Esophagus (tissue), 2 donors: ENCODE data around the gene RAC2. TPM values are rescaled to one million over a fixed set of nuclear protein-coding genes. Genes with fewer than 3 reads are reported as not detected.

Experiments used
- H3K27ac ChIP-seq, 2 donors: one replicate each; pipeline ENCODE4 v1.5.1; 2013; ENCODE audit warnings: low read depth in 2 of 2, mild to moderate bottlenecking in 2 of 2, inconsistent platforms in 1 of 2, low read length in 1 of 2, moderate library complexity in 1 of 2
- H3K27me3 ChIP-seq, 2 donors: one replicate each; pipeline ENCODE4 v1.6.1; 2013; ENCODE audit warnings: low read length in 2 of 2, control low read depth in 1 of 2, mild to moderate bottlenecking in 1 of 2; ENCODE audit not compliant: insufficient read depth in 2 of 2, control insufficient read depth in 1 of 2
- H3K36me3 ChIP-seq, 2 donors: one replicate each; pipeline ENCODE4 v1.6.1; 2013; ENCODE audit warnings: low read length in 1 of 2; ENCODE audit not compliant: control insufficient read depth in 2 of 2, insufficient read depth in 2 of 2
- H3K4me1 ChIP-seq, 2 donors: one replicate each; pipeline ENCODE4 v1.6.1; 2013; ENCODE audit warnings: low read length in 1 of 2; ENCODE audit not compliant: control insufficient read depth in 2 of 2, insufficient read depth in 2 of 2
- H3K4me3 ChIP-seq, 2 donors: one replicate each; pipeline ENCODE4 v1.5.1; 2013; ENCODE audit warnings: low read length in 2 of 2, mild to moderate bottlenecking in 2 of 2, low read depth in 1 of 2, moderate library complexity in 1 of 2
- H3K9me3 ChIP-seq, 2 donors: one replicate each; pipeline ENCODE4 v1.6.1; 2013; ENCODE audit warnings: mild to moderate bottlenecking in 2 of 2, low read depth in 1 of 2, low read length in 1 of 2, moderate library complexity in 1 of 2; ENCODE audit not compliant: control insufficient read depth in 2 of 2, insufficient read depth in 1 of 2
- WGBS, 2 donors: extraction: QIAGEN DNeasy Blood & Tissue Kit; methylation state at CpG; one replicate each; pipeline ENCODE4 v1.1.7; 2013; 5-methylcytosine and 5-hydroxymethylcytosine counted together
- polyA plus RNA-seq, 2 donors: library from polyadenylated mRNA; stranded (reverse); fragments of 200-250 nt; gene quantifications; one replicate each; pipeline ENCODE4 v1.2.3, GENCODE V29; 2013
- donor health status: healthy with polysubstance abuse.
- donor health status: Bipolar disorder and iron deficiency.

RAC2 gene
- polyA plus RNA-seq, 2 donors: 7.2 to 9.4 TPM

DNA sequence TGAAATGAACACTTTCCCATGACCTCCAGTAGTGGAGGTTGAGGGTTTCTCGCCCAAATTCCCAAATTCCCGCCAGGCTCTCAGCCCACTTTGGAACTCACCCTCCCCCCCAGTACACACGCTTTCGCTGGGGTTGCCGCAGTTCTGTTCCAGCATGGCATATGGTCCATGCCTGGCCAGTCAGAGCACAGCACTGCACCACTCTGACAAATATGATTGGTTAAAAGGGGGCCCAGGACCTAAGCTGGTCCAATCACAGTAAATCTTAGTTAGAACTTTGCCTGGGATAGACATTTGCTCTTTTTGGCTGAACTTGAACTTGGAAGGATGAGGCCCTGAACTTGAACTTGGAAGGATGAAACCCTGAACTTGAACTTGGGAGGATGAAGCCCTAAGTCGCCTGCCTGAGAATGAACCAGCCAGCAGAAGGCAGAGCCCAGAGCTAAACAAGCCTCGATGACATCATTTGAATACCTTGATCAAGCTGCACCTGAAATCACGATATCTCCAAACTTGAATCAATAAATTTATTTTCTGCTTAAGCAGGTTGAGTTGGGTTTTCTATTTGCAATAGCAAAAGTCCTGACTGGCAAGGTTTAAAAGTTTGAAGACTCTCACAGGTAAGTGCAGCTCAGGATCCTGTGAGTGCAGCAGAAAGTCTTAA lies 19.2 kb downstream of the RAC2 start:
- no peak overlapping the region for H3K4me3 ChIP-seq
- H3K36me3 ChIP-seq: no peaks in the 10 kb centered on the region
- H3K27me3 ChIP-seq: no peaks in the 10 kb centered on the region
- H3K4me1 ChIP-seq: peaks cover 2 to 7% of the 10 kb centered on the region in 2 donors
- peaks cover 0 to 4% of the 10 kb centered on the region in 2 donors for H3K9me3 ChIP-seq
- WGBS, 2 donors: 61 to 68% methylated on average over 8 of the region's 8 CpGs
- H3K27ac ChIP-seq: no peak overlapping the region

DNA sequence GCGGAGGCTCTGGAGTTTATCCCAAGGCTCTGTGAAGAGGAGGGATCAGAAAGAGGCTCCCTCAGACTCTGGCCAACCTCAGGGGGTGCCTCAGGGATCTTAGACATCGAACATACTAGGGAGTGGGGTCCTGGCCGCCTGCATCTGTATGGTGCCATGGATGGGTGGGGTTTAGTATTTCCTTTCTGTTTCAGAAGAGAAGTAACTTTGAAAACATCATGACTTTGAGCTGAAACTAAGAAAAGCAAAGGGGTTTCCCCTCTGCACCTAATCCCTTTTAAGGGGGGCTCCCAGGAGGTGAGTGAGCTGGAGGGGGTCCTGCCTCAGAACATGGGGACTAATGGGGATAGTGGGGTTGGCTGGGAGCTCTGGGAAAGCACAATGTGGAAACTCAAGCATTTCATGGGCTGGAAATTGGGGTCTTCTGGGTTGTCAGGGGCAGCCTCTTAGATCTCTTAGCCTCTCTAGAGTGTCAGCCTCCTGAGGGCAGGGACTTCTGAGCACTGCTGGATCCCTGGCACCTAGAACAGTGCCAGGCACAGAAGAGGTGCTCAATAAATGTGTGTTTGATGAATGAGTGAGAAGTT lies 20.0 kb downstream of the RAC2 start:
- H3K36me3 ChIP-seq: no peaks in the 10 kb centered on the region
- H3K27me3 ChIP-seq: peaks cover 0 to 3% of the 10 kb centered on the region in 2 donors
- peaks cover 0 to 4% of the 10 kb centered on the region in 2 donors for H3K9me3 ChIP-seq
- no peak overlapping the region for H3K4me3 ChIP-seq
- 71 to 79% methylated on average over 3 of the region's 3 CpGs for WGBS, 2 donors
- H3K4me1 ChIP-seq: peaks cover 2 to 7% of the 10 kb centered on the region in 2 donors
- H3K27ac ChIP-seq: no peak overlapping the region

DNA sequence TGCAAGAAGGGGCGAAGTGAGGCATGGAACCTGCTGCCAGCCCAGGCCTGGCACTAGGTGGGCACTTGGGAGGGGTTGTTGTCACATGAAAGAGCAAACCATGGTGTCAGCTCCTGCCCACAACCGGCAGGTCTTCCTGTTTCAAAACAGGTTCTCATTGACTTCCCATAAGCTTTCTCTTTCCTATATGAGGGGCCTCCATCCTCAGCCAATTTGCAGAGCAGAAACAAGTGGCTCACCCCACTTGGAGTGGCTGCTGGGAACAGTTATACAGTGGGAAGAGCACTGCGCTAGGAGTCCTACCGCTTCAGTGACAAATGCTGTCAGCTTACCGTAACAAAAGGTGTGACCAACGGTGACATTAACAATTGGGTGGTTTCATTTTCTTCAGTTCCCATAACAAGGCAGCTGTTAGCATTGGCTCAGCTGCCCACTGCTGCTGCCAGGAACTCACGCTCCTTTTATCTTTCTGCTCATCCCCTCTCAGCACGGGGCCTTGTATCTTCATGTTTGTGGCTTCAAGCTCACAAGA lies 21.6 kb downstream of the RAC2 start:
- H3K4me1 ChIP-seq: peaks cover 0 to 3% of the 10 kb centered on the region in 2 donors
- H3K27ac ChIP-seq: no peak overlapping the region
- WGBS, 2 donors: 71 to 73% methylated on average over 8 of the region's 8 CpGs
- H3K36me3 ChIP-seq: no peaks in the 10 kb centered on the region
- peaks cover 0 to 3% of the 10 kb centered on the region in 2 donors for H3K27me3 ChIP-seq
- no peak overlapping the region for H3K4me3 ChIP-seq
- peaks cover 0 to 4% of the 10 kb centered on the region in 2 donors for H3K9me3 ChIP-seq

DNA sequence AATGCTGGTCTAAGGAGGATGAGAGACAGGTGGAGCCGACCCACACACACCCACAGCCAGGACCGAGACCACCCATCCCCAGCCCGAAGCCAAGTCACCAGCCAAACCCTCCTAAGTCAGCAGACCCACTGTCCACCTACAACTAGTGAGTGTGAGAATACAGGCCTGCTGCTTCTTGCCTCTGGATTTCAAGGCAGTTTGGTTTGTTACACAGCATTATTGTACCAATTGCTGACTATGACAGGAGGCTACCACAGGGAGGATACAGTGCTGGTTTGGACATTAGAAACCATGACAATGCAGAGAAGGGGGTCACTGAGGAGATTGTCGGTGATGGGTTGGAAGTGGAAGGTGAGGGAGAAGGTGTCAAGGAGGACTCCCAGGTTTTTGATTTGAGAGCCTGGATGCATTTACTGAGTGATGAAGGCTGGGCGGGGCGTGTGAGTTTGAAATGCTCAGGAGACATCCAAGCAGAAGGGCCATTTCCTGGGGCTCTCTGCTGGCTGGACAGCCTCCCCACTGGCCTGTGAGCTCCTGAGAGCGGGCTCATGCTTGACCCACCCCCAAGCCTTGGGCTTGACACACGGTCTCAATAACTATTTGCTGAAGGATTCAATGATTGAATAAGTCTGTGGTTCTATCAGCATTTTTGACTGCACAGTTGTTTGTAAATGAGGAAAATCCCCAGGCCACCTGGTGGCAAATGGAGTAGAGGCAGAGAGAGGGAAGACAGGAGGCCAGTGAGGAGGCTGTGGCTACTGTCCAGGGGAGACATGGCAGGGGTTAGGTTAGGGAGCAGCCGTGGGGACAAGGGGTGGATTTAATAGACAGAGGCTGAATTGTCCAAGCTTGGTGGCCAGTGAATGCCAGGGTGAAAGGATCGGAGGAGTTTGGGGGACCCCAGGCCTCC lies 22.4 kb downstream of the RAC2 start:
- peaks cover 0 to 3% of the 10 kb centered on the region in 2 donors for H3K27me3 ChIP-seq
- no peak overlapping the region for H3K27ac ChIP-seq
- H3K4me3 ChIP-seq: no peak overlapping the region
- H3K4me1 ChIP-seq: peaks cover 0 to 3% of the 10 kb centered on the region in 2 donors
- peaks cover 0 to 4% of the 10 kb centered on the region in 2 donors for H3K9me3 ChIP-seq
- WGBS, 2 donors: 92 to 94% methylated on average over 10 of the region's 10 CpGs
- no peaks in the 10 kb centered on the region for H3K36me3 ChIP-seq

DNA sequence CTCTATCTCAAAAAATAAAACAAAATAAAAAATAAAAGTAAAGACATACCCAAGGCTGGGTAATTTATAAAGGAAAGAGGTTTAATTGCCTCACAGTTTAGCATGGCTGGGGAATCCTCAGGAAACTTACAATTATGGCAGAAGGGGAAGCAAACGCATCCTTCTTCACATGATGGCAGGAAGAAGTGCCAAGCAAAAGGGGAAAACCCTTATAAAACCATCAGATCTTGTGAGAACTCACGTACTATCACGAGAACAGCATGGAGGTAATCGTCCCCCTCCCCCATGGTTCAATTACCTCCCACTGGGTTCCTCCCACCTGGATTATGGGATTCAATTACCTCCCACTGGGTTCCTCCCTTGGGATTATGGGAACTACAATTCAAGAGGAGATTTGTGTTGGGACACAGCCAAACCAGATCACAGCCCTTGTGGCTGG lies 23.5 kb downstream of the RAC2 start:
- H3K27me3 ChIP-seq: peaks cover 0 to 3% of the 10 kb centered on the region in 2 donors
- no peak overlapping the region for H3K27ac ChIP-seq
- no peaks in the 10 kb centered on the region for H3K36me3 ChIP-seq
- peaks cover 0 to 4% of the 10 kb centered on the region in 2 donors for H3K9me3 ChIP-seq
- H3K4me1 ChIP-seq: peaks cover 0 to 3% of the 10 kb centered on the region in 2 donors
- no peak overlapping the region for H3K4me3 ChIP-seq
- WGBS, 2 donors: 56 to 57% methylated on average over 4 of the region's 4 CpGs

DNA sequence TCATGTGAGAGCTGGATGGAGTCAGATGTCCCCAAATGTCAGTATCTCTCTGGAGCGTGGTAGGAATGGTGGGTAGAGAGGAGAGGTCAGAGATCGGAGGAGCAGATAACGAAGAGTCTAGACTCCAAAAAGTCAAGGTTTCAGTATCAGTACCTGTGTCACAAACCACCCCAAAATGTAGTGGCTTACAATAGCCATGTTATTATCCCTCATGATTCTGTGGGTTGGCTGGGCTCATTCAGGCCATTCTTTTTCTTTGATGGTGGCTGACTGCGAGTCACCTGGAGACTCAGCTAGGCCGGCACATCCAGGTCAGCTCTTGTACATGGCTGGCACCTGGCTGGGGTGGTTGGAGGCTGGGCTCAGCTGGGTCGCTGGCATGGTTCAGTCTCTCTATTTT lies 24.5 kb downstream of the RAC2 start:
- Histone ChIP-seq H3K4me1 (peaks cover 0 to 3% of the 10 kb centered on the region in 2 donors), H3K9me3 (peaks cover 0 to 4% of the 10 kb centered on the region in 2 donors), H3K4me3 (no peak overlapping the region), H3K36me3 (no peaks in the 10 kb centered on the region), H3K27ac (no peak overlapping the region), H3K27me3 (peaks cover 0 to 3% of the 10 kb centered on the region in 2 donors)
- WGBS, 2 donors: 80 to 85% methylated on average over 6 of the region's 6 CpGs

DNA sequence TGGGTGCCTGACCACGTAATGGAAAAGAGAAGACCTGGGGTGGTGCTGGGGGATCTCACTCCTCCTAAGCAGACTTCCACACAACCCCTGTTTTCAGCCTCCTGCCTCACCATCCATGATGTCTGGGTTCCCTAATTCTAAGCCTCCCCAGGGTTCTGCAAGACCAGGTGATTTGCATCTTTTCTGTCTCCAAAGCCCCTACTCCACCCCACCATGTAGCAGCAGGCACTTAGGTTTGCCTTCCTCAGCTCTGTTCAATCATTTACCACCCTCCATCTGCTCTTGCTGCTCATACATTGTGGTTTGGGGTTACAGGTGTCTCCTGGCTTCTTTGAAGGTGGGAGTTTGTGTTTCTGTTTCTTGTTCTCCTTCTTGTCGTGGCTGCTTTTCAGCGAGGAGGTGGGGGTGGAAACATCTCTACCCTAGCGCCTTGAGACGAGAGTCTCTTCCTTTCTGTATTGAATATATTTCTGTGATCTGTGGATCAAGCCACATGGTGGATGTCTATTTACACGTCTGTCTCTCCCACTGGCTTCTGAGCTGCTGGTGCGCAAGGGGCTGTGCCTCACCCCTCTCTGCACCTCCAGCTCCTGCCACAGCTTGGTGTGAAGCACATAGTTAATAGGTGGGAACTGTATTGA lies 25.2 kb downstream of the RAC2 start:
- 46 to 49% methylated on average over 7 of the region's 7 CpGs for WGBS, 2 donors
- H3K4me3 ChIP-seq: no peak overlapping the region
- H3K27ac ChIP-seq: no peak overlapping the region
- H3K4me1 ChIP-seq: peaks cover 0 to 3% of the 10 kb centered on the region in 2 donors
- H3K36me3 ChIP-seq: no peaks in the 10 kb centered on the region
- H3K27me3 ChIP-seq: peaks cover 0 to 3% of the 10 kb centered on the region in 2 donors
- peaks cover 0 to 4% of the 10 kb centered on the region in 2 donors for H3K9me3 ChIP-seq

DNA sequence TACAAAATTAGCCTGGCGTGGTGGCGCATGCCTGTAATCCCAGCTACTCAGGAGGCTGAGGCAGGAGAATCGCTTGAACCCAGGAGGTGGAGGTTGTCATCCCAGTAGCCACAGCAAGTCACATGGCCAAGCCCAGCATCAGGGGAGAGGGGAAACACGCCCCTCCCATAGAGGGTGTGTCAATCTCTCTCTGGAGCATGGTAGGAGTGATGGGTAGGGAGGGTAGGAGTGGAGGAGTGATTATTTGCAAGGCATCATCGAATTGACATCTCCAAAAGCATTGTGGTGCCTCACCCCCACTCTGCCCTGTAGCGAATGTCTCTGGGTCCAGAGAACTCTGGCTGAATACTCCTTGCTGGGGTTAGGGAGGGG lies 25.7 kb downstream of the RAC2 start:
- Histone ChIP-seq H3K4me3 (no peak overlapping the region), H3K27ac (no peak overlapping the region), H3K4me1 (peaks cover 0 to 3% of the 10 kb centered on the region in 2 donors), H3K27me3 (peaks cover 0 to 3% of the 10 kb centered on the region in 2 donors), H3K9me3 (peaks cover 0 to 4% of the 10 kb centered on the region in 2 donors), H3K36me3 (no peaks in the 10 kb centered on the region)
- 77 to 78% methylated on average over 6 of the region's 6 CpGs for WGBS, 2 donors

DNA sequence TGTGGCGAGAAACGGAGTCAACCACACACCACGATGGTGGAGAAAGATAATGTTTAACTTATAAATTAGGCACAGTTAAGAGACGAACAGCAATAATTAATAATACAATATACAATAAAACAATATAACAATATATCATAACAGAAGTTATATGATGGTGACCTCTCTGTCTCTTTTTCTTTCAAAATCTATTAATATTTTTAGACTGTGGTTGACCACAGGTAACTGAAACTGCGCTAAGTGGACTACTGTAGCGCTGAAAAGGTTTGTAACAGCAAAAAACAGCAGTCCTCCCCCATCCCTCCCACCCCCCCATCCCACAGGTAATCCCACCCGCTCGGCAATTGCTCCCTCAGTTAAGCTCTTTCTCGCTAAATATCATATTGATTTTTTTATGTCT lies 28.2 kb downstream of the RAC2 start:
- Histone ChIP-seq H3K27me3 (peaks cover 0 to 3% of the 10 kb centered on the region in 2 donors), H3K27ac (no peak overlapping the region), H3K4me1 (peaks cover 0 to under 1% of the 10 kb centered on the region in 2 donors), H3K4me3 (no peak overlapping the region), H3K36me3 (no peaks in the 10 kb centered on the region), H3K9me3 (no peaks in the 10 kb centered on the region)
- WGBS, 2 donors: 67 to 78% methylated on average over 9 of the region's 9 CpGs
